K562 (cell line): ENCODE measurements around the gene WT1. TPM values are rescaled to one million over a fixed set of nuclear protein-coding genes. Genes with fewer than 3 reads are reported as not detected.

Experiments
- BCL6 ChIP-seq: fragments of 250-450 bp; sonication (Bioruptor Pico); IDR thresholded peaks from 2 replicates; pipeline ENCODE4 v1.4.0; 2020
- CCNT2 ChIP-seq: IDR thresholded peaks from 2 replicates; pipeline ENCODE4 v1.6.1; 2011; ENCODE audit warnings: borderline replicate concordance, low read depth, mild to moderate bottlenecking, moderate library complexity, mixed read lengths, low read length; ENCODE audit not compliant: insufficient read length; ENCODE audit errors: extremely low read depth
- COPS2 ChIP-seq: fragments of 450-650 bp; conservative IDR thresholded peaks from 2 replicates; pipeline ENCODE4 v1.6.1; 2016; ENCODE audit warnings: mild to moderate bottlenecking, moderate library complexity
- CXXC5 ChIP-seq: fragments of 250-450 bp; sonication (Bioruptor Pico); IDR thresholded peaks from 2 replicates; pipeline ENCODE4 v1.8.0; 2022; ENCODE audit warnings: inconsistent platforms, mild to moderate bottlenecking, moderate library complexity
- FOXJ2 ChIP-seq: fragments of 200-800 bp; sonication (Bioruptor generic); IDR thresholded peaks from 2 replicates; pipeline ENCODE4 v1.6.1; 2016; ENCODE audit warnings: missing genetic modification characterization, missing compliant biosample characterization
- HMGN3 ChIP-seq: IDR thresholded peaks from 2 replicates; pipeline ENCODE4 v1.6.1; 2011; ENCODE audit warnings: borderline replicate concordance, low read depth, mild to moderate bottlenecking, mixed read lengths, low read length; ENCODE audit not compliant: insufficient read length; ENCODE audit errors: extremely low read depth
- LEF1 ChIP-seq: fragments of 450-650 bp; IDR thresholded peaks from 2 replicates; pipeline ENCODE4 v1.6.1; 2016; ENCODE audit warnings: mild to moderate bottlenecking
- MAZ ChIP-seq, 2 experiments: fragments of 450-650 bp in 1 of 2; sonication (generic) in 1 of 2; formaldehyde crosslinking; IDR thresholded peaks in 1 of 2; conservative IDR thresholded peaks in 1 of 2; 2 replicates each; pipeline versions ENCODE4 v1.4.0 to v1.5.0; 2020; ENCODE audit warnings: mild to moderate bottlenecking in 1 of 2, missing genetic modification reagents in 1 of 2
- NCOR1 ChIP-seq: fragments of 450-650 bp; IDR thresholded peaks from 2 replicates; pipeline ENCODE4 v1.6.1; 2016; ENCODE audit warnings: mild to moderate bottlenecking, moderate library complexity
- NR1H2 ChIP-seq: sonication (generic); formaldehyde crosslinking; IDR thresholded peaks from 2 replicates; pipeline ENCODE4 v1.4.0; 2020; ENCODE audit warnings: mild to moderate bottlenecking, missing genetic modification reagents
- RBFOX2 ChIP-seq: fragments of 200-400 bp; formaldehyde crosslinking; IDR thresholded peaks from 2 replicates; pipeline ENCODE4 v1.6.1; 2017; ENCODE audit warnings: low read depth, mild to moderate bottlenecking, low read length, moderate library complexity
- RFX1 ChIP-seq: fragments of 450-650 bp; IDR thresholded peaks from 2 replicates; pipeline ENCODE4 v1.6.1; 2016; ENCODE audit warnings: mild to moderate bottlenecking, moderate library complexity
- SRSF7 ChIP-seq: fragments of 200-400 bp; formaldehyde crosslinking; optimal IDR thresholded peaks from 2 replicates; pipeline ENCODE3; 2017; ENCODE audit warnings: mild to moderate bottlenecking, low read depth, low read length
- ZNF561 ChIP-seq: fragments of 450-650 bp; formaldehyde crosslinking; conservative IDR thresholded peaks from 2 replicates; pipeline ENCODE4 v1.4.0; 2020; ENCODE audit warnings: mild to moderate bottlenecking, moderate library complexity
- ZSCAN32 ChIP-seq: fragments of 450-650 bp; formaldehyde crosslinking; IDR thresholded peaks from 2 replicates; pipeline ENCODE4 v1.4.0; 2020; ENCODE audit warnings: mild to moderate bottlenecking, moderate library complexity
- polyA plus RNA-seq, 8 experiments: library from polyadenylated mRNA; depleted of rRNA in 4 of 8; stranded (reverse) in 5 of 8; unstranded in 3 of 8; fragments of >200 nt; fragmentation: Nextera tagmentation in 2 of 8; fragmentation: Illumina TruSeq in 1 of 8; extraction: Ambion mirVana in 2 of 8; extraction: Trizol in 1 of 8; gene quantifications; 2 replicates each; pipeline versions ENCODE4 v1.2.1 to v1.2.3, GENCODE V29; 2011 to 2014; ENCODE audit warnings: inconsistent platforms in 1 of 8, missing spikeins in 1 of 8
- total RNA-seq, 7 experiments: library from RNA; depleted of rRNA in 6 of 7; stranded (reverse); fragments of >200 nt in 6 of 7; fragmentation: Illumina TruSeq in 2 of 7; extraction: Trizol in 2 of 7; gene quantifications; 2 replicates each; pipeline versions ENCODE4 v1.2.1 to v1.2.3, GENCODE V29; 2011 to 2021; ENCODE audit warnings: low replicate concordance in 1 of 7
- TF ChIP-seq, protein P1 (sequence below): fragments of 450-650 bp; IDR thresholded peaks from 2 replicates; pipeline ENCODE4 v1.6.1; 2017; ENCODE audit warnings: antibody characterized with exemption, mild to moderate bottlenecking
- TF ChIP-seq, protein P2 (sequence below): fragments of 450-650 bp; IDR thresholded peaks from 2 replicates; pipeline ENCODE4 v1.6.1; 2014; ENCODE audit warnings: low read depth, mild to moderate bottlenecking, moderate library complexity, borderline replicate concordance
- TF ChIP-seq, protein P3 (sequence below): fragments of 250-450 bp; sonication (Bioruptor Pico); IDR thresholded peaks from 2 replicates; pipeline ENCODE4 v1.8.0; 2021; ENCODE audit warnings: mild to moderate bottlenecking, moderate library complexity

WT1 gene
- total and polyA plus RNA-seq, 9 of the 15 experiments (the other 6 are each of a cell fraction or from before 2014, with no cell fraction given) = 7.1 to 33.8 (median 19.4) TPM

DNA sequence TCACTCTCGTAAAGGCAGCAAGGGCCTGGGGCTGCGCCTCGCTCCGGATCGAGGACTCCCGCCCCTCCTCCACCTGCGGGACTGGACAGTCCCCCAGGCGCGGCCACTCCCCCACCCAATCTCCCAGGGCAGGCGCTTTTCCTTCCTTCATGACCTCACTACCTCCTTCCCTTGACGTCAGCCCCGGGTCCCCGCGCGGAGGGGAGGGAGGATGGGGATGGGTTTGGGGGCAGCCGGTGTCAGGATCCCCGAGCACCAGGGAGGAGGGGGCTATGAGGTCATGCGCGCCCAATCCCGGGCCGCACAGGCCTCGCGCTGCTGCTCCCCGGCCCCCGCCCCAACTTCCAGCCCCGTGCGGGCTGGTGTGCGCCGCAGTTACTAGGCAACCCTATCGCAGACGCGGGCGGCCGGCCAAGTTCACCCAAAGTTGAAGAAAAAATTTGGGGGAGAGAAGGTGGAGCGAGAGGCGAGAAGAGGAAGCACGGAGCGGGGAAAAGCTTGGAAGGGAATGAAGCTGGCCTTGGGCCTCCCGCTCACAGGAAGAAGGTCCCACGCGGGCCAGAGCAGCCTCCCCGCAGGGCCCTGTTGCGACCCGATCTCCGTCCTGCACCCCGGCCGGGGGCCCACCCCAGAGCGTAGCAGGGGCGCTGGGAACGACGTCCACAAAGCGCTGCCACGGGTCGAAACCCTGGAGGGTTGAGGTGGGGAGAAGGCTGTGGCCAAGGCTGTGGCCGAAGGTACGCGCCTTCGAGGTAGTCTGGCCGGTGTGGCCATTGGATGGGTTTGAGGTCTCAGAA lies 8.3 kb downstream of the WT1 start (continued):
- TF ChIP-seq, protein P1, sequence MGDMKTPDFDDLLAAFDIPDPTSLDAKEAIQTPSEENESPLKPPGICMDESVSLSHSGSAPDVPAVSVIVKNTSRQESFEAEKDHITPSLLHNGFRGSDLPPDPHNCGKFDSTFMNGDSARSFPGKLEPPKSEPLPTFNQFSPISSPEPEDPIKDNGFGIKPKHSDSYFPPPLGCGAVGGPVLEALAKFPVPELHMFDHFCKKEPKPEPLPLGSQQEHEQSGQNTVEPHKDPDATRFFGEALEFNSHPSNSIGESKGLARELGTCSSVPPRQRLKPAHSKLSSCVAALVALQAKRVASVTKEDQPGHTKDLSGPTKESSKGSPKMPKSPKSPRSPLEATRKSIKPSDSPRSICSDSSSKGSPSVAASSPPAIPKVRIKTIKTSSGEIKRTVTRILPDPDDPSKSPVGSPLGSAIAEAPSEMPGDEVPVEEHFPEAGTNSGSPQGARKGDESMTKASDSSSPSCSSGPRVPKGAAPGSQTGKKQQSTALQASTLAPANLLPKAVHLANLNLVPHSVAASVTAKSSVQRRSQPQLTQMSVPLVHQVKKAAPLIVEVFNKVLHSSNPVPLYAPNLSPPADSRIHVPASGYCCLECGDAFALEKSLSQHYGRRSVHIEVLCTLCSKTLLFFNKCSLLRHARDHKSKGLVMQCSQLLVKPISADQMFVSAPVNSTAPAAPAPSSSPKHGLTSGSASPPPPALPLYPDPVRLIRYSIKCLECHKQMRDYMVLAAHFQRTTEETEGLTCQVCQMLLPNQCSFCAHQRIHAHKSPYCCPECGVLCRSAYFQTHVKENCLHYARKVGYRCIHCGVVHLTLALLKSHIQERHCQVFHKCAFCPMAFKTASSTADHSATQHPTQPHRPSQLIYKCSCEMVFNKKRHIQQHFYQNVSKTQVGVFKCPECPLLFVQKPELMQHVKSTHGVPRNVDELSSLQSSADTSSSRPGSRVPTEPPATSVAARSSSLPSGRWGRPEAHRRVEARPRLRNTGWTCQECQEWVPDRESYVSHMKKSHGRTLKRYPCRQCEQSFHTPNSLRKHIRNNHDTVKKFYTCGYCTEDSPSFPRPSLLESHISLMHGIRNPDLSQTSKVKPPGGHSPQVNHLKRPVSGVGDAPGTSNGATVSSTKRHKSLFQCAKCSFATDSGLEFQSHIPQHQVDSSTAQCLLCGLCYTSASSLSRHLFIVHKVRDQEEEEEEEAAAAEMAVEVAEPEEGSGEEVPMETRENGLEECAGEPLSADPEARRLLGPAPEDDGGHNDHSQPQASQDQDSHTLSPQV = peak; percentile 58; the same call in 1 of the 2 replicates
- TF ChIP-seq COPS2 (no peak), FOXJ2 (tag) (peak; percentile 72), BCL6 (CRISPR knock-in tag) (no peak), HMGN3 (peak; percentile 63), SRSF7 (no peak), RBFOX2 (peak; percentile 67), CCNT2 (peak; percentile 55), CXXC5 (CRISPR knock-in tag) (peak; percentile 74; the same call in 1 of the 2 replicates), ZSCAN32 (CRISPR knock-in tag) (no peak), NR1H2 (CRISPR knock-in tag) (no peak), ZNF561 (no peak), RFX1 (peak; percentile 87), MAZ (CRISPR knock-in tag; conservative IDR thresholded peaks at IDR 0.05 in 1 of 2, IDR thresholded peaks at IDR 0.05 in 1 of 2) (peak; percentile 42 to 80), NCOR1 (0 out of 2 replicates have a peak, but pooled peaks have one; percentile 31), LEF1 (0 out of 2 replicates have a peak, but pooled peaks have one; percentile 31)
- TF ChIP-seq, protein P2, sequence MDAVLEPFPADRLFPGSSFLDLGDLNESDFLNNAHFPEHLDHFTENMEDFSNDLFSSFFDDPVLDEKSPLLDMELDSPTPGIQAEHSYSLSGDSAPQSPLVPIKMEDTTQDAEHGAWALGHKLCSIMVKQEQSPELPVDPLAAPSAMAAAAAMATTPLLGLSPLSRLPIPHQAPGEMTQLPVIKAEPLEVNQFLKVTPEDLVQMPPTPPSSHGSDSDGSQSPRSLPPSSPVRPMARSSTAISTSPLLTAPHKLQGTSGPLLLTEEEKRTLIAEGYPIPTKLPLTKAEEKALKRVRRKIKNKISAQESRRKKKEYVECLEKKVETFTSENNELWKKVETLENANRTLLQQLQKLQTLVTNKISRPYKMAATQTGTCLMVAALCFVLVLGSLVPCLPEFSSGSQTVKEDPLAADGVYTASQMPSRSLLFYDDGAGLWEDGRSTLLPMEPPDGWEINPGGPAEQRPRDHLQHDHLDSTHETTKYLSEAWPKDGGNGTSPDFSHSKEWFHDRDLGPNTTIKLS = no peak
- TF ChIP-seq, protein P3, sequence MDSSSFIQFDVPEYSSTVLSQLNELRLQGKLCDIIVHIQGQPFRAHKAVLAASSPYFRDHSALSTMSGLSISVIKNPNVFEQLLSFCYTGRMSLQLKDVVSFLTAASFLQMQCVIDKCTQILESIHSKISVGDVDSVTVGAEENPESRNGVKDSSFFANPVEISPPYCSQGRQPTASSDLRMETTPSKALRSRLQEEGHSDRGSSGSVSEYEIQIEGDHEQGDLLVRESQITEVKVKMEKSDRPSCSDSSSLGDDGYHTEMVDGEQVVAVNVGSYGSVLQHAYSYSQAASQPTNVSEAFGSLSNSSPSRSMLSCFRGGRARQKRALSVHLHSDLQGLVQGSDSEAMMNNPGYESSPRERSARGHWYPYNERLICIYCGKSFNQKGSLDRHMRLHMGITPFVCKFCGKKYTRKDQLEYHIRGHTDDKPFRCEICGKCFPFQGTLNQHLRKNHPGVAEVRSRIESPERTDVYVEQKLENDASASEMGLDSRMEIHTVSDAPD (CRISPR knock-in tag) = no peak
